Measurements from ENCODE around the gene SLC25A26.

- TF ChIP-seq CTCF (IDR thresholded peaks at IDR 0.05) = no peak
- no peak for TF ChIP-seq EP300 (IDR thresholded peaks at IDR 0.05)
Observed at GRCh38 chr3:66208189-66208588, 12.6 kb upstream of the SLC25A26 start.

Data from tibial nerve (tissue), 4 donors.